ENCODE data around the gene MRPL23. TPM values are rescaled to one million over a fixed set of nuclear protein-coding genes. Genes with fewer than 3 reads are reported as not detected.

MRPL23 gene
- total RNA-seq, 1 donor from 2014 or later, result 60.8 TPM

DNA sequence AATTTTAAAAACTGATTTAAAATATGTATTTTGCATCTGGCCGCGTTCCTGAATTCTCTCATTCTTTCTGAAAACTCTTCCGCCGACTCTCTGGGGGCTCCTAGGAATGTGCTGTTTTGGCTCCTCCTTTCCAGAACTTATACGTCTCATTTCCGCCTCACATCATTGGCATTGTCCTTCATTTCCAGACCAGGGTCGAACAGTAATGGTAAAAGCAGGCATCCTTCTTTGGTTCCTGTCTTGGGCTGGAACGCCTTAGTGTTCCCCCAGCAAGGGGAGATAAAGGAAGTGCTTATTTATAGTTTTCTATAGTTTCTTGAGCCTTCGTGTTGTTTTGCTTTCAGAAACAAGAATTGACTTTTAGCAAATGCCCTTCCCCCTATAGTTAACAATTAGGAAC lies 38.5 kb upstream of the MRPL23 start:
- Mint-ChIP-seq H3K4me3 (no peak overlapping the region), H3K4me1 (peaks cover 8% of the 10 kb centered on the region), H3K9me3 (no peaks in the 10 kb centered on the region), H3K27ac (ENCODE audit: unreplicated experiment) (no peak overlapping the region), H3K27me3 (ENCODE audit: low read depth) (no peaks in the 10 kb centered on the region), H3K36me3 (ENCODE audit: low read depth) (no peaks in the 10 kb centered on the region)
- no peak for DNase-seq (ENCODE audit: low read depth, low spot score)
- TF ChIP-seq, protein P1, sequence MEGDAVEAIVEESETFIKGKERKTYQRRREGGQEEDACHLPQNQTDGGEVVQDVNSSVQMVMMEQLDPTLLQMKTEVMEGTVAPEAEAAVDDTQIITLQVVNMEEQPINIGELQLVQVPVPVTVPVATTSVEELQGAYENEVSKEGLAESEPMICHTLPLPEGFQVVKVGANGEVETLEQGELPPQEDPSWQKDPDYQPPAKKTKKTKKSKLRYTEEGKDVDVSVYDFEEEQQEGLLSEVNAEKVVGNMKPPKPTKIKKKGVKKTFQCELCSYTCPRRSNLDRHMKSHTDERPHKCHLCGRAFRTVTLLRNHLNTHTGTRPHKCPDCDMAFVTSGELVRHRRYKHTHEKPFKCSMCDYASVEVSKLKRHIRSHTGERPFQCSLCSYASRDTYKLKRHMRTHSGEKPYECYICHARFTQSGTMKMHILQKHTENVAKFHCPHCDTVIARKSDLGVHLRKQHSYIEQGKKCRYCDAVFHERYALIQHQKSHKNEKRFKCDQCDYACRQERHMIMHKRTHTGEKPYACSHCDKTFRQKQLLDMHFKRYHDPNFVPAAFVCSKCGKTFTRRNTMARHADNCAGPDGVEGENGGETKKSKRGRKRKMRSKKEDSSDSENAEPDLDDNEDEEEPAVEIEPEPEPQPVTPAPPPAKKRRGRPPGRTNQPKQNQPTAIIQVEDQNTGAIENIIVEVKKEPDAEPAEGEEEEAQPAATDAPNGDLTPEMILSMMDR (conservative IDR thresholded peaks at IDR 0.05), result no peak

DNA sequence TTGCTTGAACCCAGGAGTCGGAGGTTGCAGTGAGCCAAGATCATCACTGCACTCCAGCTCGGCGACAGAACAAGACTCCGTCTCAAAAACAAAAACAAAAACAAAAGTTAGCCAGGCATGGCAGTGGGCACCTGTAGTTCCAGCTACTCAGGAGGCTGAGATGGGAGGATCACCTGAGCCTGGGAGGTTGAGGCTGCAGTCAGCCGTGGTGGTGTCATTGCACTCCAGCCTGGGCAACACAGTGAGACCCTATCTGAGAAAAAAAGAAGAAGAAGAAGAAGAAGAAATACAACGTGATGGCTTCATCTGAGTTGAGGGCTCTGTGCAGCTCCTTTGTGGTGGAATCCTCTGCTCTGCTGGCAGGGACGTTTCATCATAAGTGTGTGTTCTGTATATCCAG lies 37.6 kb upstream of the MRPL23 start:
- H3K4me1 Mint-ChIP-seq, result peaks cover 8% of the 10 kb centered on the region

DNA sequence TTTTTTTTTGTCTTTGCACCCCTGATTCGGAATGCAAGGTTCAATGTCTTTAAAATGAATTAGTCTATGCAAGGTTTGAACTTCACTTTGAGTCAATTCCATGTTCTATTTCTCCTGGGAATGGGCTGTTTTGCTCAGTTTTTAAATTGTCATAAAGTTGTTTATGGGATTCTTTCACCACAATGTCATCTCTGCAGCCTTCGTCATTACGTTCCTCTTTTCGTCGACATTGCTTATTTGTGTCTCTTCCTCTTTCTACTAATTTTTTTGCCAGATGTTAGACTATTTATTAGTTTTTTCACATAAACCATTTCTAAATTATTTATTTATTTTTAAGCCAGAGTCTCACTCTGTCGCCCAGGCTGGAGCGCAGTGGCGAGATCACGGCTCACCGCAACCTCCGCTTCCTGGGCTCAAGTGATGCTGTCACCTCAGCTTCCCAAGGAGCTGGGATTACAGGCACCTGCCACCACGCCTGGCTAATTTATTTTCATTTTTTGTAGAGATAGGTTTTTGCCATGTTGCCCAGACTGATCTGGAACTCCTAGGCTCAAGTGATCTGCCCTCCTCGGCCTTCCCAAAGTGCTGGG lies 34.7 kb upstream of the MRPL23 start:
- Mint-ChIP-seq H3K4me3 (no peak overlapping the region), H3K4me1 (peaks cover 4% of the 10 kb centered on the region), H3K27ac (ENCODE audit: unreplicated experiment) (no peak overlapping the region), H3K9me3 (peaks cover 7% of the 10 kb centered on the region), H3K36me3 (ENCODE audit: low read depth) (peaks cover 2% of the 10 kb centered on the region), H3K27me3 (ENCODE audit: low read depth) (no peaks in the 10 kb centered on the region)
- DNase-seq (ENCODE audit: low read depth, low spot score), result no peak
- TF ChIP-seq, protein P1 (conservative IDR thresholded peaks at IDR 0.05), result no peak

More for the DNA sequence above, 37.6 kb upstream of the MRPL23 start:
- DNase-seq (ENCODE audit: low read depth, low spot score), result no peak
- H3K27ac Mint-ChIP-seq (ENCODE audit: unreplicated experiment), result no peak overlapping the region
- H3K4me3 Mint-ChIP-seq, result no peak overlapping the region
- H3K36me3 Mint-ChIP-seq (ENCODE audit: low read depth), result peaks cover 2% of the 10 kb centered on the region
- TF ChIP-seq, protein P1 (conservative IDR thresholded peaks at IDR 0.05), result no peak
- H3K27me3 Mint-ChIP-seq (ENCODE audit: low read depth), result no peaks in the 10 kb centered on the region
- H3K9me3 Mint-ChIP-seq, result peaks cover 4% of the 10 kb centered on the region

DNA sequence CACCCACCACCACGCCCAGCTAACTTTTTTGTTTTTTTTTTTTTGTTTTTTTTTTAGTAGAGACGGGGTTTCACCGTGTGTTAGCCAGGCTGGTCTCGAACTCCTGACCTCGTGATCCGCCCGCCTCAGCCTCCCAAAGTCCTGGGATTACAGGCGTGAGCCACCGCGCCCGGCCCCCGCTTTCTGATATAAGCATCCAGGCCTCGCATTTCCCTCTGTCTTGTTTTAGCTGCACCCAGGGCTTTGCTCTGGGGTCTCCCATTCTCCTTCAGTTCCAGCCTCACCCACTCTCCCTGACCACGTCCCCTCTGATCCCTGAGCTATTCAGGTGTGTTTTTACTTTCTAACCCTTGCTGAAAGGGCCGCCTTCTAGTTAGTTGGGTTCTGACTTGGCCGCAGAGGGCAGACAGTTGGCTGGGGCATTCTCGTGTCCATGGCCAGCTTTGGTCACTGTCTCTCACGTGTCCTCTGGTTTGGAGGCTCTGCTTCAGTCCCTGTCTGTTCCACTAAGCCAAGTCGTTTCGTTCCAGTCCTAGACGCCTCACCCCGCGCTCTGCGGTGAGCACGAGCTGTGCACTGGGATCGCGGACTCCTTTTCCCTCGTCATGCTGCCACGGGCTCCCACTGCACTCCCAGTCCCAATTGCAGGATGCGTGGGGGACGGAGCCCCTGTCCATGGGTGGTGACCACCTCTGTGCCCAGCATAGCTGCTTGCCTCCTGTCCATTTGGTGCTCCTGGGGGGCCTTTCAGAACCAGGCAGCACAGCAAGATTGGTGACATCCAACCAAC lies 33.7 kb upstream of the MRPL23 start:
- DNase-seq (ENCODE audit: low read depth, low spot score), result no peak

GRCh38 chr11:1915795-1916131 lies 31.4 kb upstream of the MRPL23 start:
- H3K27ac Mint-ChIP-seq (ENCODE audit: unreplicated experiment), result no peak overlapping the region
- peaks cover 7% of the 10 kb centered on the region for H3K9me3 Mint-ChIP-seq
- TF ChIP-seq, protein P1 (conservative IDR thresholded peaks at IDR 0.05), result no peak
- H3K4me3 Mint-ChIP-seq, result no peak overlapping the region
- H3K4me1 Mint-ChIP-seq, result no peaks in the 10 kb centered on the region
- DNase-seq (ENCODE audit: low read depth, low spot score), result no peak
- peaks cover 2% of the 10 kb centered on the region for H3K36me3 Mint-ChIP-seq (ENCODE audit: low read depth)
- no peaks in the 10 kb centered on the region for H3K27me3 Mint-ChIP-seq (ENCODE audit: low read depth)

More for the DNA sequence above, 33.7 kb upstream of the MRPL23 start:
- Mint-ChIP-seq H3K36me3 (ENCODE audit: low read depth) (peaks cover 2% of the 10 kb centered on the region), H3K27ac (ENCODE audit: unreplicated experiment) (no peak overlapping the region), H3K4me1 (peaks cover 4% of the 10 kb centered on the region), H3K9me3 (peaks cover 7% of the 10 kb centered on the region), H3K27me3 (ENCODE audit: low read depth) (no peaks in the 10 kb centered on the region), H3K4me3 (no peak overlapping the region)
- TF ChIP-seq, protein P1 (conservative IDR thresholded peaks at IDR 0.05), result no peak
